OCI-M1 (cell line): ENCODE results near the gene DUSP9.
A peak's percentile ranks its signal among the peaks of the same experiment; 100 is the strongest.

Experiments used
- DNase-seq: peaks from one replicate; lab custom pipeline; 2025; lab: John Stamatoyannopoulos, UW

DUSP9 gene

GRCh38 chrX:153622661-153623309 is 24.2 kb upstream of the DUSP9 start:
- DNase-seq, result no peak

GRCh38 chrX:153623310-153624029 is 23.5 kb upstream of the DUSP9 start:
- DNase-seq, result no peak

GRCh38 chrX:153624196-153625091 is 22.6 kb upstream of the DUSP9 start:
- no peak for DNase-seq

GRCh38 chrX:153625271-153626024 is 21.6 kb upstream of the DUSP9 start:
- no peak for DNase-seq

GRCh38 chrX:153626025-153626633 is 20.9 kb upstream of the DUSP9 start:
- no peak for DNase-seq

- no peak for DNase-seq
These were observed 19.9 kb upstream of the DUSP9 start for GRCh38 chrX:153626863-153627674.

- DNase-seq, result no peak
These were observed 19.3 kb upstream of the DUSP9 start for GRCh38 chrX:153627675-153628111.

GRCh38 chrX:153628129-153628528 is 18.9 kb upstream of the DUSP9 start:
- no peak for DNase-seq

GRCh38 chrX:153628665-153629064 is 18.3 kb upstream of the DUSP9 start:
- DNase-seq, result no peak

GRCh38 chrX:153631346-153631745 is 15.7 kb upstream of the DUSP9 start:
- no peak for DNase-seq

GRCh38 chrX:153631907-153632594 is 15.0 kb upstream of the DUSP9 start:
- DNase-seq, result no peak

- no peak for DNase-seq
These were observed 14.4 kb upstream of the DUSP9 start for GRCh38 chrX:153632595-153632946.

- DNase-seq, result no peak
These were observed 14.0 kb upstream of the DUSP9 start for GRCh38 chrX:153633048-153633447.

- DNase-seq, result no peak
These were observed 13.3 kb upstream of the DUSP9 start for GRCh38 chrX:153633607-153634180.

- DNase-seq, result no peak
These were observed 12.8 kb upstream of the DUSP9 start for GRCh38 chrX:153634236-153634635.

GRCh38 chrX:153634832-153635231 is 12.2 kb upstream of the DUSP9 start:
- no peak for DNase-seq

- DNase-seq, result no peak
These were observed 11.6 kb upstream of the DUSP9 start for GRCh38 chrX:153635388-153635787.

GRCh38 chrX:153635788-153636668 is 11.0 kb upstream of the DUSP9 start:
- peak; percentile 28 for DNase-seq

- no peak for DNase-seq
These were observed 10.3 kb upstream of the DUSP9 start for GRCh38 chrX:153636716-153637115.
